H9 (cell line): ENCODE measurements around the gene NDRG4. TPM values are rescaled to one million over a fixed set of nuclear protein-coding genes. Genes with fewer than 3 reads are reported as not detected.

Experiments
- DNase-seq: peaks from one replicate; pipeline ENCODE4 v3.0.0-alpha.2; 2017
- H2AFZ ChIP-seq: one replicate; pipeline ENCODE4 v1.6.1; 2013; ENCODE audit warnings: mild to moderate bottlenecking, low read length, control low read depth, moderate library complexity
- H2AK5ac ChIP-seq: 2 replicates; pipeline ENCODE4 v1.6.1; 2013; ENCODE audit warnings: low read length, control low read depth, mixed read lengths; ENCODE audit not compliant: insufficient read length
- H2BK120ac ChIP-seq: one replicate; pipeline ENCODE4 v1.6.1; 2013; ENCODE audit warnings: low read depth, mild to moderate bottlenecking, low read length, control low read depth, inconsistent platforms; ENCODE audit not compliant: poor library complexity, severe bottlenecking
- H2BK12ac ChIP-seq: 2 replicates; pipeline ENCODE4 v1.6.1; 2013; ENCODE audit warnings: low read length, control low read depth, mixed read lengths, low read depth; ENCODE audit not compliant: insufficient read length
- H2BK15ac ChIP-seq: 2 replicates; pipeline ENCODE4 v1.6.1; 2013; ENCODE audit warnings: low read depth, low read length, control low read depth
- H2BK20ac ChIP-seq: one replicate; pipeline ENCODE4 v1.6.1; 2013; ENCODE audit warnings: low read depth, mild to moderate bottlenecking, low read length, control low read depth, inconsistent platforms; ENCODE audit not compliant: poor library complexity, severe bottlenecking
- H2BK5ac ChIP-seq: 2 replicates; pipeline ENCODE4 v1.6.1; 2013; ENCODE audit warnings: low read length, control low read depth, mixed read lengths; ENCODE audit not compliant: insufficient read length
- H3K14ac ChIP-seq: 2 replicates; pipeline ENCODE4 v1.6.1; 2013; ENCODE audit warnings: low read length, control low read depth; ENCODE audit not compliant: insufficient read depth
- H3K18ac ChIP-seq: 2 replicates; pipeline ENCODE4 v1.6.1; 2013; ENCODE audit warnings: low read depth, mild to moderate bottlenecking, mixed read lengths, low read length, control low read depth; ENCODE audit not compliant: insufficient read length
- H3K23ac ChIP-seq: 2 replicates; pipeline ENCODE4 v1.6.1; 2013; ENCODE audit warnings: low read length, control low read depth, mixed read lengths, low read depth; ENCODE audit not compliant: insufficient read length
- H3K23me2 ChIP-seq: 2 replicates; pipeline ENCODE4 v1.6.1; 2013; ENCODE audit warnings: low read depth, mild to moderate bottlenecking, mixed read lengths, low read length, control low read depth; ENCODE audit not compliant: insufficient read length, poor library complexity, severe bottlenecking
- H3K27ac ChIP-seq: 2 replicates; pipeline ENCODE4 v1.5.1; 2013; ENCODE audit warnings: low read length, control low read depth, mixed read lengths, low read depth; ENCODE audit not compliant: insufficient read length
- H3K27me3 ChIP-seq: 2 replicates; pipeline ENCODE4 v1.6.1; 2013; ENCODE audit warnings: low read length, control low read depth, inconsistent platforms; ENCODE audit not compliant: insufficient read depth
- H3K4ac ChIP-seq: 2 replicates; pipeline ENCODE4 v1.6.1; 2013; ENCODE audit warnings: low read depth, mild to moderate bottlenecking, control low read depth, inconsistent platforms, low read length, moderate library complexity
- H3K4me1 ChIP-seq: 2 replicates; pipeline ENCODE4 v1.6.1; 2013; ENCODE audit warnings: low read length, control low read depth, inconsistent platforms; ENCODE audit not compliant: insufficient read depth
- H3K4me2 ChIP-seq: 2 replicates; pipeline ENCODE4 v1.6.1; 2013; ENCODE audit warnings: low read length, control low read depth, mixed read lengths; ENCODE audit not compliant: insufficient read length, insufficient read depth
- H3K56ac ChIP-seq: 2 replicates; pipeline ENCODE4 v1.6.1; 2013; ENCODE audit warnings: low read depth, mild to moderate bottlenecking, mixed read lengths, low read length, control low read depth; ENCODE audit not compliant: insufficient read length
- H3K79me1 ChIP-seq: 2 replicates; pipeline ENCODE4 v1.6.1; 2013; ENCODE audit warnings: low read depth, mild to moderate bottlenecking, moderate library complexity, low read length, control low read depth, inconsistent platforms; ENCODE audit not compliant: insufficient read depth, poor library complexity, severe bottlenecking
- H3K79me2 ChIP-seq: 2 replicates; pipeline ENCODE4 v1.6.1; 2013; ENCODE audit warnings: low read length, control low read depth, inconsistent platforms; ENCODE audit not compliant: insufficient read depth
- H3K9ac ChIP-seq: 2 replicates; pipeline ENCODE4 v1.6.1; 2013; ENCODE audit warnings: low read length, control low read depth, mixed read lengths; ENCODE audit not compliant: insufficient read length; ENCODE audit errors: extremely low read depth
- H3K9me3 ChIP-seq: one replicate; pipeline ENCODE4 v1.6.1; 2013; ENCODE audit warnings: low read depth, low read length, inconsistent platforms; ENCODE audit not compliant: control insufficient read depth
- H3T11ph ChIP-seq: one replicate; pipeline ENCODE4 v1.6.1; 2013; ENCODE audit warnings: mild to moderate bottlenecking, low read length, control low read depth, inconsistent platforms
- H4K20me1 ChIP-seq: one replicate; pipeline ENCODE4 v1.6.1; 2013; ENCODE audit not compliant: control insufficient read depth, insufficient read length, insufficient read depth
- H4K5ac ChIP-seq: 2 replicates; pipeline ENCODE4 v1.6.1; 2013; ENCODE audit warnings: low read depth, mild to moderate bottlenecking, mixed read lengths, low read length, control low read depth; ENCODE audit not compliant: insufficient read length
- H4K8ac ChIP-seq: replicated peaks from 2 replicates; pipeline ENCODE4 v1.6.1; 2013; ENCODE audit warnings: low read length, control low read depth, mixed read lengths, low read depth; ENCODE audit not compliant: insufficient read length
- H4K91ac ChIP-seq: 2 replicates; pipeline ENCODE4 v1.6.1; 2013; ENCODE audit warnings: low read depth, mild to moderate bottlenecking, moderate library complexity, mixed read lengths, low read length, control low read depth; ENCODE audit not compliant: insufficient read length
- H3K27ac Mint-ChIP-seq, 3 experiments: 2 replicates in 2 of 3; 3 replicates in 1 of 3; pipeline ENCODE4 v1.8.0; 2020 to 2021; ENCODE audit warnings: mixed read lengths in 3 of 3, mild to moderate bottlenecking in 1 of 3, moderate library complexity in 1 of 3
- H3K27me3 Mint-ChIP-seq: 2 replicates; pipeline ENCODE4 v1.8.0; 2021; ENCODE audit warnings: low read depth, mild to moderate bottlenecking, moderate library complexity, mixed read lengths
- H3K36me3 Mint-ChIP-seq, 3 experiments: 2 replicates in 2 of 3; 3 replicates in 1 of 3; pipeline ENCODE4 v1.8.0; 2020 to 2021; ENCODE audit warnings: low read depth in 3 of 3, mixed read lengths in 3 of 3; ENCODE audit not compliant: insufficient read depth in 1 of 3
- H3K4me1 Mint-ChIP-seq, 2 experiments: 2 replicates each; pipeline ENCODE4 v1.8.0; 2020; ENCODE audit warnings: mixed read lengths in 2 of 2
- H3K4me3 Mint-ChIP-seq, 2 experiments: 2 replicates in 1 of 2; 3 replicates in 1 of 2; pipeline ENCODE4 v1.8.0; 2020 to 2021; ENCODE audit warnings: mild to moderate bottlenecking in 2 of 2, mixed read lengths in 2 of 2, moderate library complexity in 1 of 2
- H3K9me3 Mint-ChIP-seq, 2 experiments: 2 replicates in 1 of 2; 3 replicates in 1 of 2; pipeline ENCODE4 v1.8.0; 2020; ENCODE audit warnings: mild to moderate bottlenecking in 2 of 2, mixed read lengths in 2 of 2, moderate library complexity in 1 of 2
- CTCF ChIP-seq: fragments of 200-600 bp; sonication (generic); conservative IDR thresholded peaks from 3 replicates; pipeline ENCODE4 v1.8.0; 2021; ENCODE audit warnings: antibody characterized with exemption, mild to moderate bottlenecking
- WGBS: extraction: QIAGEN DNeasy Blood & Tissue Kit; methylation state at CpG from one replicate; pipeline ENCODE4 v1.1.7; 2013; ENCODE audit warnings: missing lambda C conversion rate, low lambda C conversion rate, mixed read lengths; ENCODE audit not compliant: insufficient read length; ENCODE audit errors: extremely low coverage; 5-methylcytosine and 5-hydroxymethylcytosine counted together
- total RNA-seq: library from RNA; stranded (reverse); gene quantifications from 2 replicates; pipeline ENCODE4 v1.2.1, GENCODE V29; 2021

NDRG4 gene
- total RNA-seq, 1 experiment from 2014 or later, result 18.6 TPM

- H2BK12ac ChIP-seq, result no peak overlapping the region
- H3K23ac ChIP-seq, result no peak overlapping the region
- no peak overlapping the region for H3T11ph ChIP-seq
- no peak overlapping the region for H3K27ac Mint-ChIP-seq
- H3K27ac ChIP-seq, result no peak overlapping the region
- peaks cover 13% of the 10 kb centered on the region for H3K27me3 Mint-ChIP-seq
- H3K23me2 ChIP-seq, result no peaks in the 10 kb centered on the region
- WGBS, result no CpG with 5 or more reads among the region's 4 CpGs
- H3K4me1 ChIP-seq, result no peaks in the 10 kb centered on the region
- H3K9me3 ChIP-seq, result no peaks in the 10 kb centered on the region
- no peaks in the 10 kb centered on the region for H3K79me2 ChIP-seq
- H3K4me2 ChIP-seq, result no peak overlapping the region
- no peak overlapping the region for H3K4ac ChIP-seq
- no peak overlapping the region for H3K56ac ChIP-seq
- H3K9me3 Mint-ChIP-seq, result peaks cover 0 to 3% of the 10 kb centered on the region in 2 experiments; a peak in 1 of 5 replicates
- no peak for DNase-seq
- H3K9ac ChIP-seq, result no peak overlapping the region
- no peak overlapping the region for H2AK5ac ChIP-seq
- H2BK15ac ChIP-seq, result no peak overlapping the region
- no peak overlapping the region for H3K18ac ChIP-seq
- no peak overlapping the region for H2AFZ ChIP-seq
- no peak overlapping the region for H4K5ac ChIP-seq
- TF ChIP-seq CTCF, result no peak
- no peak overlapping the region for H2BK5ac ChIP-seq
- H3K27me3 ChIP-seq, result no peaks in the 10 kb centered on the region
- H4K91ac ChIP-seq, result no peak overlapping the region
- no peak overlapping the region for H2BK20ac ChIP-seq
- H4K20me1 ChIP-seq, result no peaks in the 10 kb centered on the region
- H3K4me1 Mint-ChIP-seq, result peaks cover 11 to 36% of the 10 kb centered on the region in 2 experiments
- no peak overlapping the region for H3K4me3 Mint-ChIP-seq
- H2BK120ac ChIP-seq, result no peak overlapping the region
- H4K8ac ChIP-seq, result no peak overlapping the region
- no peak overlapping the region for H3K14ac ChIP-seq
- peaks cover 0 to 4% (median 0%) of the 10 kb centered on the region in 3 experiments; a peak in 1 of 7 replicates for H3K36me3 Mint-ChIP-seq
- no peaks in the 10 kb centered on the region for H3K79me1 ChIP-seq
Measured at GRCh38 chr16:58475091-58475619, 24.8 kb upstream of the NDRG4 start.
